Fibroblast of lung (primary cell): ENCODE data around the gene POMZP3. TPM values are rescaled to one million over a fixed set of nuclear protein-coding genes. Genes with fewer than 3 reads are reported as not detected.
A peak's percentile ranks its signal among the peaks of the same experiment; 100 is the strongest.
"Not testable (repeated sequence)": the region's sequence is repeated elsewhere in the genome, so short reads cannot be mapped to it uniquely, and the experiment has no call there.

Source experiments
- DNase-seq, 2 donors: peaks; one replicate each; pipeline versions ENCODE4 v3.0.0 to v3.0.0-alpha.2; 2010; ENCODE audit warnings: low read depth in 2 of 2
- H2AFZ ChIP-seq: 2 replicates; pipeline ENCODE4 v1.5.1; 2012; ENCODE audit warnings: low read length, control low read depth, inconsistent platforms
- H3K27ac ChIP-seq: 2 replicates; pipeline ENCODE4 v1.5.1; 2011; ENCODE audit warnings: low read length, control low read depth; ENCODE audit not compliant: insufficient read depth
- H3K27me3 ChIP-seq: 2 replicates; pipeline ENCODE4 v1.5.1; 2011; ENCODE audit warnings: mild to moderate bottlenecking, low read length; ENCODE audit not compliant: control insufficient read depth, insufficient read depth
- H3K36me3 ChIP-seq: 2 replicates; pipeline ENCODE4 v1.5.1; 2011; ENCODE audit warnings: low read length; ENCODE audit not compliant: control insufficient read depth, insufficient read depth
- H3K4me1 ChIP-seq: 2 replicates; pipeline ENCODE4 v1.5.1; 2011; ENCODE audit warnings: low read length; ENCODE audit not compliant: control insufficient read depth, insufficient read depth; ENCODE audit errors: extremely low read depth
- H3K4me2 ChIP-seq: 2 replicates; pipeline ENCODE4 v1.5.1; 2011; ENCODE audit warnings: low read length, control low read depth; ENCODE audit not compliant: insufficient read depth; ENCODE audit errors: extremely low read depth
- H3K4me3 ChIP-seq, 4 experiments: fragments of 200-600 bp in 1 of 4; sonication (generic) in 1 of 4; replicated peaks in 1 of 4; 2 replicates each; pipeline ENCODE4 v1.5.1; 2011 to 2016; ENCODE audit warnings: low read length in 4 of 4, low read depth in 3 of 4, mild to moderate bottlenecking in 3 of 4, control low read depth in 2 of 4, inconsistent platforms in 1 of 4, mixed read lengths in 1 of 4; ENCODE audit not compliant: insufficient read depth in 1 of 4; ENCODE audit errors: control extremely low read depth in 1 of 4
- H3K79me2 ChIP-seq: 2 replicates; pipeline ENCODE4 v1.5.1; 2012; ENCODE audit warnings: mild to moderate bottlenecking, low read length, inconsistent platforms; ENCODE audit not compliant: control insufficient read depth, insufficient read depth
- H3K9ac ChIP-seq: 2 replicates; pipeline ENCODE4 v1.5.1; 2011; ENCODE audit warnings: mild to moderate bottlenecking, low read length, control low read depth; ENCODE audit not compliant: insufficient read depth
- H3K9me3 ChIP-seq: 2 replicates; pipeline ENCODE4 v1.5.1; 2012; ENCODE audit warnings: low read depth, low read length; ENCODE audit not compliant: control insufficient read depth, insufficient read depth
- H4K20me1 ChIP-seq: 2 replicates; pipeline ENCODE4 v1.5.1; 2011; ENCODE audit warnings: low read length; ENCODE audit not compliant: control insufficient read depth, insufficient read depth; ENCODE audit errors: extremely low read depth
- polyA minus RNA-seq: library from RNA; depleted of rRNA, polyadenylated mRNA; stranded (reverse); fragments of >200 nt; gene quantifications from 2 replicates; pipeline ENCODE4 v1.2.3, GENCODE V29; 2011; ENCODE audit warnings: low replicate concordance
- polyA plus RNA-seq, 2 donors: library from polyadenylated mRNA; depleted of rRNA in 1 of 2; stranded (reverse) in 1 of 2; unstranded in 1 of 2; fragments of >200 nt; gene quantifications; 2 replicates each; pipeline ENCODE4 v1.2.1, GENCODE V29; 2011 to 2012; ENCODE audit warnings: missing spikeins in 1 of 2
- total RNA-seq: library from RNA; depleted of rRNA; stranded (reverse); fragments of >200 nt; gene quantifications from 2 replicates; pipeline ENCODE4 v1.2.1, GENCODE V29; 2014

The POMZP3 gene
- total RNA-seq (1.3 and 1.5 TPM in 2 replicates), polyA plus RNA-seq (10.4 and 13.6 TPM in 2 replicates), polyA minus RNA-seq (58.2 and 68.3 TPM in 2 replicates)
- 22.3 and 32.4 TPM in 2 replicates for polyA plus RNA-seq (2012)

DNA sequence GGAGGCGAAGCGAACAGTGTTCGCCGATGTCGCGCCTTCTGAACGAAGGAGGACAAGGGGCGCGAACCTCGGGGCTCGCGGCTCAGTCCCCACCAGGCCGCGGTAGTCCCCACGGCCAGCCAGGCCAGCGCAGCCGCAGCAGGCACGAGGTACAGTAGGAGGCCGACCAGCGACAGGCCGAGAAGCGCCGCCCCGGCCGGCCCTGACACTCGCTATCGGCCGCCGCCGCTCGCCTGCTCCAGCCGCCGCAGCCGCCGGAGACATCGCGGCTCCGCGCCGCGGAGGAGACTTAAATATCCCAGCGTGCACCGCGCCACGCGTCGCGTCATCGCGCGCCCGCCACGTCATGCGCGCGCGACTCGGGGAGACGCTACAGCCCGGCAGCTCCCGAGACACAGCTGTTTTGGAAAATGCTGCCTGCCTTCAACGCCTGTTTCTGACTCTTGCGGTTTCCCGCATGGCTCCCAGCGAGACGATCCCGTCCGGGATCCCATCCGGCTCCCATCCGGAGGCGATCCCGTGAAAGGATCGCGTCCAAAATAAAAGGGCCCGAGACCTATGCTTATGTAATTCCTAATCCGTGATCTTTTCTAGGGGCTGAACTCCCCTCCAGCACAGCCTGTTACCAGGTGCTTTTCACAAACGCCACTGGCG lies at the start of gene POMZP3:
TSS of gene POMZP3 (minus strand) at position 291 of the 654 bp plus-strand sequence. CDS start 1,215 bp downstream, outside the sequence.
- DNase-seq: peak; percentile 24 to 31
- peak within 1 kb of the TSS; percentile 35 to 63 (median 60) for H3K4me3 ChIP-seq
- H3K36me3 ChIP-seq, H3K9me3 ChIP-seq, H4K20me1 ChIP-seq, H2AFZ ChIP-seq, H3K4me1 ChIP-seq, H3K27me3 ChIP-seq, H3K79me2 ChIP-seq: not testable (repeated sequence)
- peak within 1 kb of the TSS; percentile 64 for H3K4me2 ChIP-seq
- peak within 1 kb of the TSS; percentile 53 for H3K9ac ChIP-seq
- H3K27ac ChIP-seq: peak within 1 kb of the TSS; percentile 51

DNA sequence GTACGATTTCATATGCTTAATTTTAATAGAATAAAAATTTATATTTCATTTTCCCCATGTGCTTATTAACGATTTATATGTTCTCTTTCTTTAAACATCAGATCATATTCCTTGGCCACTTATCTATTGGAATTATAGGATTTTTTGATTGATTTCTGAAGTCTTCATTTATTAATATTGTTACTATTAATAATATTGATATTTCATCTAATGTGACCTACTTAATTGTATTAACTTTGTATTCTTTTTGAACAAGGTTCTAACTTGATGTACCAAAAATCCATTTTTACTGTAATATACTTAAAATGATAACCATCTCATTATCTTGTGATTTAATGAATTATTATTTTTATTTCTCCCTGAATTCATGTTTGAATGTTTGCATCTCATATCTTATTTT lies 48.7 kb upstream of the POMZP3 start:
- H3K4me3 ChIP-seq, DNase-seq, H2AFZ ChIP-seq, H3K27me3 ChIP-seq, H3K79me2 ChIP-seq, H4K20me1 ChIP-seq, H3K36me3 ChIP-seq, H3K27ac ChIP-seq, H3K4me1 ChIP-seq, H3K4me2 ChIP-seq, H3K9me3 ChIP-seq, H3K9ac ChIP-seq: not testable (repeated sequence)

DNA sequence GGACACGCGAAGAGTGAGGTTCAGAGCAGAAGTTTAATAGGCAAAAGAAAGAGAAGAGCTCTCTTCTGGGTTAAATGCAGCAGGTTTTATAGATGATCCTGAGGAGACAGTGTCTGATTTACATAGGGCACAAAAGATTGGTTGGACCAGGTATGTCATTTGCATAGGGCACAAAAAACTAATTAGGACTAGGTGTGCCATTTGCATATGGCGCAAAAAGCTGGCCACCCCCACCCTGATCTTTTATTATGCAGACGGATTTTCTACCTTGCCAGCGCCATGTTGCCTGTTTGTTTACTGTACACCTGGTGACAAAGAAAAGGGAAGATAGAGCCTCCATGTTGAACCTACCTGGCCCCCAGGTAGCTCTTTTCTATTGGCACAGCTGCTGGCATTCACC lies 46.3 kb upstream of the POMZP3 start:
- H3K4me2 ChIP-seq, H4K20me1 ChIP-seq, H3K27me3 ChIP-seq, H3K9me3 ChIP-seq, H3K4me1 ChIP-seq, H3K27ac ChIP-seq, H3K79me2 ChIP-seq, H3K36me3 ChIP-seq, DNase-seq, H3K9ac ChIP-seq, H3K4me3 ChIP-seq, H2AFZ ChIP-seq: not testable (repeated sequence)

DNA sequence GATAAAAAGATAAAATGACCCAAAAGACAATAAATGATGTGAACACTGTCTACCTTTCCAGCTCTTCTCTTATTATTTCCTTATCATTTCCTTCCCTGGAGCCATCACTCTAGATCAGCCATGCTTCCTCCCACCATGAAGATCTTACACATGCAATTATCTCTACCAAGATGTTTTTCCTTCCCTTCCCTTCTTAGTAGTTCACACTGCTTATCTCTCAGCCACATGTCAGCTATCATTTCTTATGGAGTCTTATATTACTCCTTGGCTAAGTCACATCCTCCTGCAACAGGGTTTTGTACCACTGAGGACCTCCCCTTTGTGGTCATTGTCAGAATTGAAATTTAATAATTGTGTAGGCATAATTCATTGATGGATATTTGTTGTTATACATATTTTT lies 32.1 kb upstream of the POMZP3 start:
- not testable (repeated sequence) for H3K9me3 ChIP-seq, H2AFZ ChIP-seq, DNase-seq, H3K4me1 ChIP-seq, H3K79me2 ChIP-seq, H3K27ac ChIP-seq, H3K4me3 ChIP-seq, H3K4me2 ChIP-seq, H3K27me3 ChIP-seq, H4K20me1 ChIP-seq, H3K9ac ChIP-seq, H3K36me3 ChIP-seq

DNA sequence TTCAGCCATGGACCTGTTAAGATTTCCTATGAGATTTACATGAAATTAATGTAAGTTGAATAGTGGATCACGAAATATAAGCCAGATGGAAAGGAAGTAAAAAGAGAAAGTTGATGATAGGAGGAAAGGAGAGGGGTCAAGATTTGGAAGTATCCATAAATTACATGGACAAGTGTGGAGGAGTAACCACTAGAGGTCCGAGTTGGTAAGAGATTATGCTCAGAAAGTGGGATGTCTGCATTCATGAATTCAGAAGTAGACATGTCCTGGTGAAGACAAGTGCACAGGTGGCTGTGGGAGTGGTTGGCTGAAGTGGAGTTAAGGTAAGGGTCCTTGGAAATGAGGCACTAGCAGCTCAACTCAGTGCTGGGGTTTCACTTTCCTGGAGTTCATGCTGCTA lies 29.3 kb upstream of the POMZP3 start:
- not testable (repeated sequence) for DNase-seq, H3K4me3 ChIP-seq, H3K9me3 ChIP-seq

DNA sequence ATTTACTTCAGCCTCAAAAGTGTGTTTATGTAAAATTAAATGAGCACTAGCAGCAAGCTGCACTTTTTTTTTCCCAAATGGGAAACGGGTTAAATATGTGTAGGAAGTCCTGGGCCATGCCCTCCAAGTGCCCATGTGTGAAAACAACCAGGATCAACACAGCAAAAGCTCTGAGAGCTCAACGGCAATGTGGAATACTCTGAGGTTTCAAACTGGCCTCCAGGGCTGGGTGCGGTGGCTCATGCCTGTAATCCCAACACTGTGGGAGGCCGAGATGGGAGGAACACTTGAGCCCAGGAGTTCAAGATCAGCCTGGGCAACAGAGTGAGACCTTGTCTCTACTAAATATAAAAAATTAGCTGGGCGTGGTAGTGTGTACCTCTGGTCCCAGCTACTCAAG lies 15.5 kb upstream of the POMZP3 start:
- not testable (repeated sequence) for H3K4me1 ChIP-seq, H3K4me2 ChIP-seq, H4K20me1 ChIP-seq, H2AFZ ChIP-seq, H3K9me3 ChIP-seq, H3K36me3 ChIP-seq, H3K9ac ChIP-seq, H3K27ac ChIP-seq, H3K79me2 ChIP-seq, DNase-seq, H3K4me3 ChIP-seq, H3K27me3 ChIP-seq

More for the DNA sequence above, 29.3 kb upstream of the POMZP3 start:
- H4K20me1 ChIP-seq, H3K4me2 ChIP-seq, H3K4me1 ChIP-seq, H3K9ac ChIP-seq, H2AFZ ChIP-seq, H3K27me3 ChIP-seq, H3K27ac ChIP-seq, H3K79me2 ChIP-seq, H3K36me3 ChIP-seq: not testable (repeated sequence)
